ENCODE results near the gene PYGO1. TPM values are rescaled to one million over a fixed set of nuclear protein-coding genes. Genes with fewer than 3 reads are reported as not detected.

The PYGO1 gene
- total and polyA plus RNA-seq, 4 donors, result 0.07 to 2.9 (median 0.16) TPM

DNA sequence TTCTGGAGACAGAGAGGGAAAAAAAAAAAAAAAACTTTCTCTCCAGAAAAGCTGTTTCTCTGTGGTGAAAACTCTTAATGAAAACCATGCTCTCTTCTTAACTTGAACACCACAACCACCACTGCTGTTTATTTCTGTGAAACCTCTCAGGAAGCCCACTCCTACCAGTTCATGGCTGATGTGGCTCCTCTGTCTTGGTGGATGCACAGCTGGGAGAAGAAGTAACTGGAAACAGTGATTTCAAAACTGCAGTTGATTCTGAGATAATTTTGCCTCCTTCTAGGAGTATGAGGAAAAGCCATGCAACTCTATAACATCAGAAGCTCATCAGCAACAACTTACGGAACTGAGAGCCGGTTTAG, 40.2 kb upstream of the PYGO1 start:
- Histone ChIP-seq H3K9me3 (ENCODE audit: control insufficient read depth in 4 of 4, low read length in 3 of 4) (no peaks in the 10 kb centered on the region), H3K27ac (ENCODE audit: low read depth in 1 of 2, low read length in 2 of 2) (no peak overlapping the region), H3K36me3 (ENCODE audit: control insufficient read depth in 4 of 4, insufficient read depth in 3 of 4, low read depth in 1 of 4, low read length in 3 of 4) (no peaks in the 10 kb centered on the region), H3K27me3 (ENCODE audit: control insufficient read depth in 4 of 4, insufficient read depth in 4 of 4, low read length in 3 of 4) (no peaks in the 10 kb centered on the region), H3K4me3 (ENCODE audit: low read depth in 1 of 3, low read length in 3 of 3) (no peak overlapping the region), H3K9ac (ENCODE audit: low read depth in 1 of 2, low read length in 2 of 2) (no peak overlapping the region), H3K4me1 (ENCODE audit: control insufficient read depth in 4 of 4, insufficient read depth in 4 of 4, low read length in 3 of 4) (no peaks in the 10 kb centered on the region)
- WGBS, result 92% methylated on average over 2 of the region's 2 CpGs
- DNase-seq (ENCODE audit: low spot score), result no peak
- TF ChIP-seq RAD21 (IDR thresholded peaks at IDR 0.05) (no peak), YY1 (IDR thresholded peaks at IDR 0.05) (no peak), JUND (IDR thresholded peaks at IDR 0.05) (no peak), FOXA1 (IDR thresholded peaks at IDR 0.05) (no peak), TAF1 (conservative IDR thresholded peaks at IDR 0.05) (no peak), SP1 (IDR thresholded peaks at IDR 0.05) (no peak), RXRA (IDR thresholded peaks at IDR 0.05) (no peak), EGR1 (IDR thresholded peaks at IDR 0.05; ENCODE audit: low read depth in 2 of 2) (no peak), HNF4A (conservative IDR thresholded peaks at IDR 0.05) (no peak)

DNA sequence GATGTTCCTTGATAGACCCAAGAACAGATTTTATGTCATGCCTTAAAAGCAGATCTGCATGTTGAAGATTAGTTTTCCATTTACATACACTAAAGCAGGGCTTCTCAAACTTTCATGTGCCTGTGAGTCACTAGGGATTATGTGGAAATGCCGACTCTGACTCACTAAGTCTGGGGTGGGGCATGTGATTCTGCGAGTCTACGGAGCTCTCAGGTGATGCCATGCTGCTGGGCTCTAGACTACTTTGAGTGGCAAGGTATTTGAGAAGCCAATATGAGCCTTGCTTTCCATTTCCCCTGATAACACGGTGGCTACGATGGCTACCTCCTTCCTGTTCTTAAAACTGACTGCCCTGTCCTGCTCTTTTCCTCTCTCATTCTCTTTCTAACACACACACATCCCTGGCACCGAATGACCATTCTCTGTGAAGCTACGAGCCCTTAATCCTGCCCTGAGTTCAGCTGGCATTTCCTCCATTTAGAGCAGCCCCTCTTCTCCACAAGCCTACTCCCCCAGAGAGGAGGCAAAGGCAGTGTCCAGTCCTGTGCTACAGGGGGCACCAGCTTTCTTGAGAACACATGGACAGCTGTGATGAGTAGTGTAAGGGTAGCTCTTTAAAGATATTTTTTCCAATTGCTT, 39.7 kb upstream of the PYGO1 start:
- H3K4me3 ChIP-seq (ENCODE audit: low read depth in 1 of 3, low read length in 3 of 3), result no peak overlapping the region
- DNase-seq (ENCODE audit: low spot score), result no peak
- TF ChIP-seq, protein P1, sequence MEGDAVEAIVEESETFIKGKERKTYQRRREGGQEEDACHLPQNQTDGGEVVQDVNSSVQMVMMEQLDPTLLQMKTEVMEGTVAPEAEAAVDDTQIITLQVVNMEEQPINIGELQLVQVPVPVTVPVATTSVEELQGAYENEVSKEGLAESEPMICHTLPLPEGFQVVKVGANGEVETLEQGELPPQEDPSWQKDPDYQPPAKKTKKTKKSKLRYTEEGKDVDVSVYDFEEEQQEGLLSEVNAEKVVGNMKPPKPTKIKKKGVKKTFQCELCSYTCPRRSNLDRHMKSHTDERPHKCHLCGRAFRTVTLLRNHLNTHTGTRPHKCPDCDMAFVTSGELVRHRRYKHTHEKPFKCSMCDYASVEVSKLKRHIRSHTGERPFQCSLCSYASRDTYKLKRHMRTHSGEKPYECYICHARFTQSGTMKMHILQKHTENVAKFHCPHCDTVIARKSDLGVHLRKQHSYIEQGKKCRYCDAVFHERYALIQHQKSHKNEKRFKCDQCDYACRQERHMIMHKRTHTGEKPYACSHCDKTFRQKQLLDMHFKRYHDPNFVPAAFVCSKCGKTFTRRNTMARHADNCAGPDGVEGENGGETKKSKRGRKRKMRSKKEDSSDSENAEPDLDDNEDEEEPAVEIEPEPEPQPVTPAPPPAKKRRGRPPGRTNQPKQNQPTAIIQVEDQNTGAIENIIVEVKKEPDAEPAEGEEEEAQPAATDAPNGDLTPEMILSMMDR (IDR thresholded peaks at IDR 0.05; ENCODE audit: low read depth, low read length, missing input control), result no peak
- TF ChIP-seq FOXA2 (IDR thresholded peaks at IDR 0.05), result no peak
- no peak for TF ChIP-seq HNF4A (conservative IDR thresholded peaks at IDR 0.05)
- no peak for TF ChIP-seq NR2F2 (IDR thresholded peaks at IDR 0.05)
- TF ChIP-seq, protein P2, sequence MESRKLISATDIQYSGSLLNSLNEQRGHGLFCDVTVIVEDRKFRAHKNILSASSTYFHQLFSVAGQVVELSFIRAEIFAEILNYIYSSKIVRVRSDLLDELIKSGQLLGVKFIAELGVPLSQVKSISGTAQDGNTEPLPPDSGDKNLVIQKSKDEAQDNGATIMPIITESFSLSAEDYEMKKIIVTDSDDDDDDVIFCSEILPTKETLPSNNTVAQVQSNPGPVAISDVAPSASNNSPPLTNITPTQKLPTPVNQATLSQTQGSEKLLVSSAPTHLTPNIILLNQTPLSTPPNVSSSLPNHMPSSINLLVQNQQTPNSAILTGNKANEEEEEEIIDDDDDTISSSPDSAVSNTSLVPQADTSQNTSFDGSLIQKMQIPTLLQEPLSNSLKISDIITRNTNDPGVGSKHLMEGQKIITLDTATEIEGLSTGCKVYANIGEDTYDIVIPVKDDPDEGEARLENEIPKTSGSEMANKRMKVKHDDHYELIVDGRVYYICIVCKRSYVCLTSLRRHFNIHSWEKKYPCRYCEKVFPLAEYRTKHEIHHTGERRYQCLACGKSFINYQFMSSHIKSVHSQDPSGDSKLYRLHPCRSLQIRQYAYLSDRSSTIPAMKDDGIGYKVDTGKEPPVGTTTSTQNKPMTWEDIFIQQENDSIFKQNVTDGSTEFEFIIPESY (IDR thresholded peaks at IDR 0.05), result no peak
- no peak for TF ChIP-seq JUND (IDR thresholded peaks at IDR 0.05)
- TF ChIP-seq SP1 (IDR thresholded peaks at IDR 0.05), result no peak
- TF ChIP-seq EGR1 (IDR thresholded peaks at IDR 0.05; ENCODE audit: low read depth in 2 of 2), result no peak
- TF ChIP-seq, protein P3, sequence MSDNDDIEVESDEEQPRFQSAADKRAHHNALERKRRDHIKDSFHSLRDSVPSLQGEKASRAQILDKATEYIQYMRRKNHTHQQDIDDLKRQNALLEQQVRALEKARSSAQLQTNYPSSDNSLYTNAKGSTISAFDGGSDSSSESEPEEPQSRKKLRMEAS (IDR thresholded peaks at IDR 0.05), result no peak
- no peak for TF ChIP-seq HNF4G (IDR thresholded peaks at IDR 0.05)
- TF ChIP-seq RAD21 (IDR thresholded peaks at IDR 0.05), result no peak
- TF ChIP-seq, protein P4, sequence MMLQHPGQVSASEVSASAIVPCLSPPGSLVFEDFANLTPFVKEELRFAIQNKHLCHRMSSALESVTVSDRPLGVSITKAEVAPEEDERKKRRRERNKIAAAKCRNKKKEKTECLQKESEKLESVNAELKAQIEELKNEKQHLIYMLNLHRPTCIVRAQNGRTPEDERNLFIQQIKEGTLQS (IDR thresholded peaks at IDR 0.05), result no peak
- TF ChIP-seq, protein P5, sequence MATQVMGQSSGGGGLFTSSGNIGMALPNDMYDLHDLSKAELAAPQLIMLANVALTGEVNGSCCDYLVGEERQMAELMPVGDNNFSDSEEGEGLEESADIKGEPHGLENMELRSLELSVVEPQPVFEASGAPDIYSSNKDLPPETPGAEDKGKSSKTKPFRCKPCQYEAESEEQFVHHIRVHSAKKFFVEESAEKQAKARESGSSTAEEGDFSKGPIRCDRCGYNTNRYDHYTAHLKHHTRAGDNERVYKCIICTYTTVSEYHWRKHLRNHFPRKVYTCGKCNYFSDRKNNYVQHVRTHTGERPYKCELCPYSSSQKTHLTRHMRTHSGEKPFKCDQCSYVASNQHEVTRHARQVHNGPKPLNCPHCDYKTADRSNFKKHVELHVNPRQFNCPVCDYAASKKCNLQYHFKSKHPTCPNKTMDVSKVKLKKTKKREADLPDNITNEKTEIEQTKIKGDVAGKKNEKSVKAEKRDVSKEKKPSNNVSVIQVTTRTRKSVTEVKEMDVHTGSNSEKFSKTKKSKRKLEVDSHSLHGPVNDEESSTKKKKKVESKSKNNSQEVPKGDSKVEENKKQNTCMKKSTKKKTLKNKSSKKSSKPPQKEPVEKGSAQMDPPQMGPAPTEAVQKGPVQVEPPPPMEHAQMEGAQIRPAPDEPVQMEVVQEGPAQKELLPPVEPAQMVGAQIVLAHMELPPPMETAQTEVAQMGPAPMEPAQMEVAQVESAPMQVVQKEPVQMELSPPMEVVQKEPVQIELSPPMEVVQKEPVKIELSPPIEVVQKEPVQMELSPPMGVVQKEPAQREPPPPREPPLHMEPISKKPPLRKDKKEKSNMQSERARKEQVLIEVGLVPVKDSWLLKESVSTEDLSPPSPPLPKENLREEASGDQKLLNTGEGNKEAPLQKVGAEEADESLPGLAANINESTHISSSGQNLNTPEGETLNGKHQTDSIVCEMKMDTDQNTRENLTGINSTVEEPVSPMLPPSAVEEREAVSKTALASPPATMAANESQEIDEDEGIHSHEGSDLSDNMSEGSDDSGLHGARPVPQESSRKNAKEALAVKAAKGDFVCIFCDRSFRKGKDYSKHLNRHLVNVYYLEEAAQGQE (IDR thresholded peaks at IDR 0.05), result no peak
- no peak for TF ChIP-seq RXRA (IDR thresholded peaks at IDR 0.05)
- TF ChIP-seq FOXA1 (IDR thresholded peaks at IDR 0.05), result no peak
- TF ChIP-seq GABPA (IDR thresholded peaks at IDR 0.05 in 1 of 2, conservative IDR thresholded peaks at IDR 0.05 in 1 of 2), result no peak
- TF ChIP-seq YY1 (IDR thresholded peaks at IDR 0.05), result no peak
- TF ChIP-seq TAF1 (conservative IDR thresholded peaks at IDR 0.05), result no peak
- no peaks in the 10 kb centered on the region for H3K4me1 ChIP-seq (ENCODE audit: control insufficient read depth in 4 of 4, insufficient read depth in 4 of 4, low read length in 3 of 4)
- H3K9ac ChIP-seq (ENCODE audit: low read depth in 1 of 2, low read length in 2 of 2), result no peak overlapping the region
- no peak overlapping the region for H3K27ac ChIP-seq (ENCODE audit: low read depth in 1 of 2, low read length in 2 of 2)
- 79% methylated on average over 7 of the region's 7 CpGs for WGBS
- no peaks in the 10 kb centered on the region for H3K36me3 ChIP-seq (ENCODE audit: control insufficient read depth in 4 of 4, insufficient read depth in 3 of 4, low read depth in 1 of 4, low read length in 3 of 4)
- H3K9me3 ChIP-seq (ENCODE audit: control insufficient read depth in 4 of 4, low read length in 3 of 4), result no peaks in the 10 kb centered on the region
- no peaks in the 10 kb centered on the region for H3K27me3 ChIP-seq (ENCODE audit: control insufficient read depth in 4 of 4, insufficient read depth in 4 of 4, low read length in 3 of 4)
